ENCODE measurements around the gene NPLOC4.

The NPLOC4 gene

GRCh38 chr17:81544281-81544974 is 92.5 kb downstream of the NPLOC4 start:
- FAIRE-seq: no peak

GRCh38 chr17:81543756-81544155 is 93.2 kb downstream of the NPLOC4 start:
- no peak for FAIRE-seq

GRCh38 chr17:81543339-81543675 is 93.6 kb downstream of the NPLOC4 start:
- no peak for FAIRE-seq

GRCh38 chr17:81542431-81543338 is 94.2 kb downstream of the NPLOC4 start:
- FAIRE-seq: no peak

- no peak for FAIRE-seq
Observed at GRCh38 chr17:81541123-81541522, 95.8 kb downstream of the NPLOC4 start.

- FAIRE-seq: no peak
Observed at GRCh38 chr17:81540676-81541027, 96.3 kb downstream of the NPLOC4 start.

- no peak for FAIRE-seq
Observed at GRCh38 chr17:81539961-81540675, 96.8 kb downstream of the NPLOC4 start.

GRCh38 chr17:81539571-81539900 is 97.4 kb downstream of the NPLOC4 start:
- FAIRE-seq: no peak

GRCh38 chr17:81538651-81539570 is 98.0 kb downstream of the NPLOC4 start:
- FAIRE-seq: no peak

- FAIRE-seq: no peak
Observed at GRCh38 chr17:81537856-81538555, 98.9 kb downstream of the NPLOC4 start.

- no peak for FAIRE-seq
Observed at GRCh38 chr17:81537343-81537855, 99.5 kb downstream of the NPLOC4 start.

GRCh38 chr17:81536299-81537290 is 100.3 kb downstream of the NPLOC4 start:
- no peak for FAIRE-seq

- FAIRE-seq: no peak
Observed at GRCh38 chr17:81535480-81536298, 101.2 kb downstream of the NPLOC4 start.

- FAIRE-seq: no peak
Observed at GRCh38 chr17:81535007-81535328, 101.9 kb downstream of the NPLOC4 start.

- FAIRE-seq: no peak
Observed at GRCh38 chr17:81534157-81535006, 102.5 kb downstream of the NPLOC4 start.

GRCh38 chr17:81533339-81534141 is 103.4 kb downstream of the NPLOC4 start:
- no peak for FAIRE-seq

GRCh38 chr17:81532490-81533287 is 104.2 kb downstream of the NPLOC4 start:
- no peak for FAIRE-seq

Measured in G401.6 (cell line).